K562 (cell line): ENCODE results near the gene TTC4.

ENCODE experiments used
- MTA1 ChIP-seq: fragments of 450-650 bp; IDR thresholded peaks from 2 replicates; pipeline ENCODE4 v1.6.1; 2017; ENCODE audit warnings: borderline replicate concordance
- MXI1 ChIP-seq: IDR thresholded peaks from 2 replicates; pipeline ENCODE4 v1.6.1; 2011; ENCODE audit warnings: low read depth, mild to moderate bottlenecking, improper control_type of control experiment, low read length
- U2AF2 ChIP-seq: fragments of 200-400 bp; formaldehyde crosslinking; optimal IDR thresholded peaks from 2 replicates; pipeline ENCODE3; 2017; ENCODE audit warnings: low read depth, mild to moderate bottlenecking, low read length
- TF ChIP-seq, protein P1 (sequence below): sonication (generic); formaldehyde crosslinking; IDR thresholded peaks from 2 replicates; pipeline ENCODE4 v1.8.1; 2023; ENCODE audit warnings: mild to moderate bottlenecking, missing genetic modification reagents

DNA sequence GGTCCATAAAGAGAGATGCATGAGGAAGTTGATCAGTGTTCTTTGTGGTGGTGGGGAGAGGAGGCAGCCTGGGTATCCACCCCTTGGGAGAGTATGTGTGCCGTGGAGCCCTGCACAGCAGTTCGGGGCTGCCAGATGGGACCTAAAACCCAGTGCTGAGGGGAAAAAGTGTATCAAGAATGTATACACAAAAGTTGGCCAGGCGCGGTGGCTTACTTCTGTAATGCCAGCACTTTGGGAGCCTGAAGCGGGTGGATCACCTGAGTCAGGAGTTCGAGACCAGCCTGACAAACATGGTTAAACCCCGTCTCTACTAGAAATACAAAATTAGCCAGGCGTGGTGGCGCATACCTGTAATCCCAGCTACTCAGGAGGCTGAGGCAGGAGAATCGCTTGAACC is 4.1 kb upstream of the TTC4 start:
- no peak for TF ChIP-seq MXI1
- no peak for TF ChIP-seq U2AF2
- TF ChIP-seq, protein P1, sequence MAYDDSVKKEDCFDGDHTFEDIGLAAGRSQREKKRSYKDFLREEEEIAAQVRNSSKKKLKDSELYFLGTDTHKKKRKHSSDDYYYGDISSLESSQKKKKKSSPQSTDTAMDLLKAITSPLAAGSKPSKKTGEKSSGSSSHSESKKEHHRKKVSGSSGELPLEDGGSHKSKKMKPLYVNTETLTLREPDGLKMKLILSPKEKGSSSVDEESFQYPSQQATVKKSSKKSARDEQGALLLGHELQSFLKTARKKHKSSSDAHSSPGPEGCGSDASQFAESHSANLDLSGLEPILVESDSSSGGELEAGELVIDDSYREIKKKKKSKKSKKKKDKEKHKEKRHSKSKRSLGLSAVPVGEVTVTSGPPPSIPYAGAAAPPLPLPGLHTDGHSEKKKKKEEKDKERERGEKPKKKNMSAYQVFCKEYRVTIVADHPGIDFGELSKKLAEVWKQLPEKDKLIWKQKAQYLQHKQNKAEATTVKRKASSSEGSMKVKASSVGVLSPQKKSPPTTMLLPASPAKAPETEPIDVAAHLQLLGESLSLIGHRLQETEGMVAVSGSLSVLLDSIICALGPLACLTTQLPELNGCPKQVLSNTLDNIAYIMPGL (CRISPR knock-in tag), result no peak
- no peak for TF ChIP-seq MTA1
